OCI-LY7 (cell line): Measurements from ENCODE around the gene CABP2. TPM values are rescaled to one million over a fixed set of nuclear protein-coding genes. Genes with fewer than 3 reads are reported as not detected.

ENCODE experiments used
- BruUV-seq: library from RNA; stranded (reverse); fragments of 400-500 nt; replicated peaks from 2 replicates; lab custom pipeline; 2021; lab: Mats Ljungman, UMichigan
- CTCF ChIA-PET: fragments of 300-600 bp; sonication (Branson Sonifier 250); formaldehyde crosslinking; loops from one replicate; lab custom pipeline; 2022; ENCODE audit warnings: antibody characterized with exemption; ENCODE audit not compliant: unreplicated experiment; lab: Charles Lee
- POLR2A ChIA-PET: fragments of 300-600 bp; sonication (Branson Sonifier 250); formaldehyde crosslinking; loops from one replicate; lab custom pipeline; 2022; ENCODE audit warnings: antibody characterized with exemption; lab: Charles Lee
- DNase-seq: peaks from one replicate; pipeline ENCODE4 v3.0.0-alpha.2; 2015; ENCODE audit warnings: low spot score
- H2AFZ ChIP-seq: fragments of 200-600 bp; sonication (generic), shearing (Covaris generic); 2 replicates; pipeline ENCODE4 v1.6.1; 2014; ENCODE audit warnings: mild to moderate bottlenecking, antibody characterized with exemption, low read length, moderate library complexity
- H3K27ac ChIP-seq: fragments of 200-600 bp; sonication (generic); 2 replicates; pipeline ENCODE4 v1.5.1; 2014; ENCODE audit warnings: mixed run types, low read depth, mild to moderate bottlenecking, moderate library complexity, low read length, inconsistent platforms; ENCODE audit not compliant: poor library complexity, severe bottlenecking
- H3K36me3 ChIP-seq: fragments of 200-600 bp; sonication (generic); 2 replicates; pipeline ENCODE4 v1.6.1; 2014; ENCODE audit warnings: mild to moderate bottlenecking, antibody characterized with exemption, low read length, moderate library complexity, mixed read lengths; ENCODE audit not compliant: insufficient read depth
- H3K4me1 ChIP-seq: fragments of 200-600 bp; sonication (generic); 2 replicates; pipeline ENCODE4 v1.5.1; 2014; ENCODE audit warnings: mild to moderate bottlenecking, low read length; ENCODE audit not compliant: insufficient read depth, poor library complexity, severe bottlenecking
- H3K4me2 ChIP-seq: fragments of 200-600 bp; sonication (generic); 2 replicates; pipeline ENCODE4 v1.6.1; 2014; ENCODE audit warnings: mild to moderate bottlenecking, low read length
- H3K4me3 ChIP-seq: fragments of 200-600 bp; sonication (generic); 2 replicates; pipeline ENCODE4 v1.5.1; 2014; ENCODE audit warnings: mild to moderate bottlenecking, low read depth, low read length; ENCODE audit not compliant: poor library complexity, severe bottlenecking
- H3K79me2 ChIP-seq: fragments of 200-600 bp; sonication (generic); 2 replicates; pipeline ENCODE4 v1.6.1; 2016; ENCODE audit warnings: low read depth, mild to moderate bottlenecking, low read length, moderate library complexity, mixed read lengths; ENCODE audit not compliant: insufficient read depth
- H3K9me2 ChIP-seq: fragments of 200-600 bp; sonication (generic); 2 replicates; pipeline ENCODE4 v1.6.1; 2016; ENCODE audit warnings: mild to moderate bottlenecking, low read length, mixed read lengths; ENCODE audit not compliant: insufficient read depth
- H3K9me3 ChIP-seq: fragments of 200-600 bp; sonication (generic); 2 replicates; pipeline ENCODE4 v1.6.1; 2014; ENCODE audit warnings: mild to moderate bottlenecking, mixed run types, low read length, mixed read lengths
- H4K20me1 ChIP-seq: fragments of 200-600 bp; sonication (generic); 2 replicates; pipeline ENCODE4 v1.6.1; 2014; ENCODE audit warnings: mild to moderate bottlenecking, antibody characterized with exemption, low read length, moderate library complexity, mixed read lengths; ENCODE audit not compliant: insufficient read depth
- CTCF ChIP-seq: fragments of 200-600 bp; sonication (generic); conservative IDR thresholded peaks from 2 replicates; pipeline ENCODE4 v1.5.1; 2014; ENCODE audit warnings: mild to moderate bottlenecking, antibody characterized with exemption, low read length, moderate library complexity, mixed read lengths
- EZH2phosphoT487 ChIP-seq: fragments of 200-600 bp; sonication (generic); IDR thresholded peaks from 2 replicates; pipeline ENCODE4 v1.6.1; 2018; ENCODE audit warnings: low read depth, borderline replicate concordance, mild to moderate bottlenecking, mixed run types, antibody characterized with exemption, low read length, moderate library complexity, mixed read lengths
- intact Hi-C: fragments of 100-400 bp; cut with micrococcal nuclease; formaldehyde crosslinking; loops from one replicate; pipeline ENCODE4 v1.10.0; 2022; ENCODE audit not compliant: unreplicated experiment
- total RNA-seq, 2 experiments: library from RNA; depleted of rRNA in 1 of 2; stranded (reverse); fragments of >200 nt in 1 of 2; shearing (Covaris generic) in 1 of 2; gene quantifications; 2 replicates each; pipeline ENCODE4 v1.2.3, GENCODE V29; 2014 to 2022

The CABP2 gene
- total RNA-seq, 2 experiments from 2014 or later, result not detected

GRCh38 chr11:67503119-67504004 lies 19.9 kb downstream of the CABP2 start:
- peaks cover 32% of the 10 kb centered on the region for H3K4me1 ChIP-seq
- peak overlapping the region; percentile 97 for H3K4me2 ChIP-seq
- H3K9me2 ChIP-seq, result no peaks in the 10 kb centered on the region
- H3K36me3 ChIP-seq, result peaks cover 18% of the 10 kb centered on the region; the same call in 1 of the 2 replicates
- intact Hi-C loops, result no loop called here
- H3K9me3 ChIP-seq, result no peaks in the 10 kb centered on the region
- no peak for TF ChIP-seq CTCF
- no peak for TF ChIP-seq EZH2phosphoT487
- ChIA-PET POLR2A (no interaction called here), CTCF (no interaction called here)
- DNase-seq, result no peak
- H2AFZ ChIP-seq, result no peak overlapping the region
- no TSS peak for BruUV-seq
- H4K20me1 ChIP-seq, result 0 out of 2 replicates have a peak, but pooled peaks cover 9% of the 10 kb centered on the region
- H3K4me3 ChIP-seq, result peak overlapping the region; percentile 88
- H3K79me2 ChIP-seq, result peaks cover 19% of the 10 kb centered on the region
- H3K27ac ChIP-seq, result no peak overlapping the region

- Histone ChIP-seq H3K4me1 (peaks cover 31% of the 10 kb centered on the region), H3K4me2 (no peak overlapping the region), H2AFZ (no peak overlapping the region), H3K9me3 (no peaks in the 10 kb centered on the region), H4K20me1 (0 out of 2 replicates have a peak, but pooled peaks cover 9% of the 10 kb centered on the region), H3K27ac (no peak overlapping the region), H3K9me2 (no peaks in the 10 kb centered on the region), H3K4me3 (no peak overlapping the region), H3K79me2 (peaks cover 17% of the 10 kb centered on the region), H3K36me3 (peaks cover 18% of the 10 kb centered on the region; the same call in 1 of the 2 replicates)
- CTCF ChIA-PET, result no interaction called here
- intact Hi-C loops, result no loop called here
- POLR2A ChIA-PET, result no interaction called here
- no peak for DNase-seq
- BruUV-seq, result no TSS peak
- no peak for TF ChIP-seq EZH2phosphoT487
Observed at GRCh38 chr11:67502328-67502979, 20.8 kb downstream of the CABP2 start.

GRCh38 chr11:67501854-67502253 lies 21.4 kb downstream of the CABP2 start:
- CTCF ChIA-PET, result no interaction called here
- Histone ChIP-seq H3K9me3 (no peaks in the 10 kb centered on the region), H3K27ac (no peak overlapping the region), H3K36me3 (peaks cover 14% of the 10 kb centered on the region; the same call in 1 of the 2 replicates), H3K9me2 (no peaks in the 10 kb centered on the region), H2AFZ (no peak overlapping the region), H4K20me1 (0 out of 2 replicates have a peak, but pooled peaks cover 6% of the 10 kb centered on the region), H3K4me1 (peaks cover 25% of the 10 kb centered on the region), H3K4me2 (no peak overlapping the region), H3K79me2 (peaks cover 11% of the 10 kb centered on the region), H3K4me3 (no peak overlapping the region)
- intact Hi-C loops, result no loop called here
- BruUV-seq, result no TSS peak
- DNase-seq, result no peak
- no peak for TF ChIP-seq CTCF
- no peak for TF ChIP-seq EZH2phosphoT487
- POLR2A ChIA-PET, result no interaction called here
